SK-N-SH (cell line): ENCODE results near the gene CLEC4E.
"Not testable (repeated sequence)": the region's sequence is repeated elsewhere in the genome, so short reads cannot be mapped to it uniquely, and the experiment has no call there.

ENCODE experiments used
- CHD2 ChIP-seq: fragments of 150-350 bp; IDR thresholded peaks from 2 replicates; pipeline ENCODE4 v1.6.1; 2018; ENCODE audit warnings: low read length; ENCODE audit not compliant: partially characterized antibody
- EZH2phosphoT487 ChIP-seq: fragments of 200-600 bp; sonication (generic); IDR thresholded peaks from 2 replicates; pipeline ENCODE4 v1.6.1; 2017; ENCODE audit warnings: low read depth, mixed run types, mild to moderate bottlenecking, antibody characterized with exemption, moderate library complexity, borderline replicate concordance
- GABPA ChIP-seq: IDR thresholded peaks from 2 replicates; pipeline ENCODE4 v1.4.0; 2012; ENCODE audit warnings: low read depth, mild to moderate bottlenecking
- JUND ChIP-seq: IDR thresholded peaks from 2 replicates; pipeline ENCODE4 v1.4.0; 2012
- MEF2A ChIP-seq: IDR thresholded peaks from 2 replicates; pipeline ENCODE4 v1.4.0; 2012; ENCODE audit warnings: low read depth, borderline replicate concordance
- MXI1 ChIP-seq: IDR thresholded peaks from 2 replicates; pipeline ENCODE4 v1.6.1; 2012; ENCODE audit warnings: mild to moderate bottlenecking, low read depth, low read length, improper control_type of control experiment
- POLR2AphosphoS5 ChIP-seq: IDR thresholded peaks from 2 replicates; pipeline ENCODE4 v1.6.1; 2012; ENCODE audit warnings: low read depth, low read length
- RCOR1 ChIP-seq: fragments of 150-350 bp; IDR thresholded peaks from 2 replicates; pipeline ENCODE4 v1.6.1; 2017; ENCODE audit warnings: antibody characterized with exemption, low read length
- REST ChIP-seq: IDR thresholded peaks from 2 replicates; pipeline ENCODE4 v1.6.1; 2012; ENCODE audit warnings: mild to moderate bottlenecking, low read depth, low read length, moderate library complexity
- RFX5 ChIP-seq: IDR thresholded peaks from 2 replicates; pipeline ENCODE4 v1.6.1; 2012; ENCODE audit warnings: mild to moderate bottlenecking, improper control_type of control experiment, low read length
- RXRA ChIP-seq: IDR thresholded peaks from 2 replicates; pipeline ENCODE4 v1.4.0; 2012; ENCODE audit warnings: low read depth, mild to moderate bottlenecking, borderline replicate concordance
- TAF1 ChIP-seq: IDR thresholded peaks from 2 replicates; pipeline ENCODE4 v1.6.1; 2012; ENCODE audit warnings: low read depth, mild to moderate bottlenecking, low read length, moderate library complexity, borderline replicate concordance
- TEAD4 ChIP-seq: IDR thresholded peaks from 2 replicates; pipeline ENCODE4 v1.4.0; 2012; ENCODE audit warnings: mild to moderate bottlenecking, borderline replicate concordance; ENCODE audit not compliant: insufficient read depth
- TF ChIP-seq, protein P1 (sequence below): fragments of 200-600 bp; sonication (generic); IDR thresholded peaks from 2 replicates; pipeline ENCODE4 v1.6.1; 2017; ENCODE audit warnings: antibody characterized with exemption, mild to moderate bottlenecking, moderate library complexity

GRCh38 chr12:8584478-8584877, 43.8 kb upstream of the CLEC4E start:
- TF ChIP-seq, protein P1, sequence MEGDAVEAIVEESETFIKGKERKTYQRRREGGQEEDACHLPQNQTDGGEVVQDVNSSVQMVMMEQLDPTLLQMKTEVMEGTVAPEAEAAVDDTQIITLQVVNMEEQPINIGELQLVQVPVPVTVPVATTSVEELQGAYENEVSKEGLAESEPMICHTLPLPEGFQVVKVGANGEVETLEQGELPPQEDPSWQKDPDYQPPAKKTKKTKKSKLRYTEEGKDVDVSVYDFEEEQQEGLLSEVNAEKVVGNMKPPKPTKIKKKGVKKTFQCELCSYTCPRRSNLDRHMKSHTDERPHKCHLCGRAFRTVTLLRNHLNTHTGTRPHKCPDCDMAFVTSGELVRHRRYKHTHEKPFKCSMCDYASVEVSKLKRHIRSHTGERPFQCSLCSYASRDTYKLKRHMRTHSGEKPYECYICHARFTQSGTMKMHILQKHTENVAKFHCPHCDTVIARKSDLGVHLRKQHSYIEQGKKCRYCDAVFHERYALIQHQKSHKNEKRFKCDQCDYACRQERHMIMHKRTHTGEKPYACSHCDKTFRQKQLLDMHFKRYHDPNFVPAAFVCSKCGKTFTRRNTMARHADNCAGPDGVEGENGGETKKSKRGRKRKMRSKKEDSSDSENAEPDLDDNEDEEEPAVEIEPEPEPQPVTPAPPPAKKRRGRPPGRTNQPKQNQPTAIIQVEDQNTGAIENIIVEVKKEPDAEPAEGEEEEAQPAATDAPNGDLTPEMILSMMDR = not testable (repeated sequence)
- not testable (repeated sequence) for TF ChIP-seq REST, EZH2phosphoT487, RXRA, TAF1, TEAD4, CHD2, RCOR1, MEF2A, RFX5, GABPA, POLR2AphosphoS5, MXI1, JUND
